ENCODE measurements around the gene TRIM15. TPM values are rescaled to one million over a fixed set of nuclear protein-coding genes. Genes with fewer than 3 reads are reported as not detected.

Gene TRIM15
- total RNA-seq, 1 donor from 2014 or later, result not detected

- TF ChIP-seq, protein P1, sequence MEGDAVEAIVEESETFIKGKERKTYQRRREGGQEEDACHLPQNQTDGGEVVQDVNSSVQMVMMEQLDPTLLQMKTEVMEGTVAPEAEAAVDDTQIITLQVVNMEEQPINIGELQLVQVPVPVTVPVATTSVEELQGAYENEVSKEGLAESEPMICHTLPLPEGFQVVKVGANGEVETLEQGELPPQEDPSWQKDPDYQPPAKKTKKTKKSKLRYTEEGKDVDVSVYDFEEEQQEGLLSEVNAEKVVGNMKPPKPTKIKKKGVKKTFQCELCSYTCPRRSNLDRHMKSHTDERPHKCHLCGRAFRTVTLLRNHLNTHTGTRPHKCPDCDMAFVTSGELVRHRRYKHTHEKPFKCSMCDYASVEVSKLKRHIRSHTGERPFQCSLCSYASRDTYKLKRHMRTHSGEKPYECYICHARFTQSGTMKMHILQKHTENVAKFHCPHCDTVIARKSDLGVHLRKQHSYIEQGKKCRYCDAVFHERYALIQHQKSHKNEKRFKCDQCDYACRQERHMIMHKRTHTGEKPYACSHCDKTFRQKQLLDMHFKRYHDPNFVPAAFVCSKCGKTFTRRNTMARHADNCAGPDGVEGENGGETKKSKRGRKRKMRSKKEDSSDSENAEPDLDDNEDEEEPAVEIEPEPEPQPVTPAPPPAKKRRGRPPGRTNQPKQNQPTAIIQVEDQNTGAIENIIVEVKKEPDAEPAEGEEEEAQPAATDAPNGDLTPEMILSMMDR (IDR thresholded peaks at IDR 0.05; ENCODE audit: insufficient read depth, low read length, poor library complexity, severe bottlenecking), result no peak
- no peaks in the 10 kb centered on the region for H3K36me3 ChIP-seq (ENCODE audit: control insufficient read depth, insufficient read depth, low read length)
- no peak for DNase-seq (ENCODE audit: low read depth)
Measured at GRCh38 chr6:30204116-30204515, 40.8 kb downstream of the TRIM15 start.

DNA sequence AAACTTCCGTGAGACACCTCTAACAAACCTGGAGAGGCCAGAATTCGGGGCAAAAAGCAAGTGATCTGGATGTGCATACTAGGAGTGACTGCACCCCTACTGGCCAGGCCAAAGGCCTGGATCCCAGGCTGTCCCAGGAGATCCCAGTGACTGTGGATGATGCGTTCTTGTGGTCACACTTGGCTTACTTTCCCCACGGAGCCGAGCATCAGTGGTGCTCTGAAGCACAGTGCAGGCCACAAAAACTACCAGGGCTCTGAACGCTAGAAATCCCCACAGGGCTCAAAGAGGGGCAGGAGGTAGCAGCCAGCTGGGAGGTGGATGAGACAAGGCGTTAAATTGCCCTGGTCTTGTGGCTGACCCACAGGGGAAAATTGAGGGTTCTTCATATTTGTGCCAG is 42.8 kb downstream of the TRIM15 start:
- no peaks in the 10 kb centered on the region for H3K36me3 ChIP-seq (ENCODE audit: control insufficient read depth, insufficient read depth, low read length)
- TF ChIP-seq, protein P1 (IDR thresholded peaks at IDR 0.05; ENCODE audit: insufficient read depth, low read length, poor library complexity, severe bottlenecking), result no peak
- no peaks in the 10 kb centered on the region for H3K27me3 ChIP-seq (ENCODE audit: control insufficient read depth, insufficient read depth, low read length)
- H3K4me3 ChIP-seq (ENCODE audit: low read depth, low read length), result no peak overlapping the region
- no peak for DNase-seq (ENCODE audit: low read depth)

More at GRCh38 chr6:30204116-30204515, 40.8 kb downstream of the TRIM15 start:
- Histone ChIP-seq H3K4me3 (ENCODE audit: low read depth, low read length) (no peak overlapping the region), H3K27me3 (ENCODE audit: control insufficient read depth, insufficient read depth, low read length) (no peaks in the 10 kb centered on the region)

- TF ChIP-seq, protein P1 (IDR thresholded peaks at IDR 0.05; ENCODE audit: insufficient read depth, low read length, poor library complexity, severe bottlenecking), result no peak
- H3K36me3 ChIP-seq (ENCODE audit: control insufficient read depth, insufficient read depth, low read length), result no peaks in the 10 kb centered on the region
- DNase-seq (ENCODE audit: low read depth), result no peak
- no peaks in the 10 kb centered on the region for H3K27me3 ChIP-seq (ENCODE audit: control insufficient read depth, insufficient read depth, low read length)
- H3K4me3 ChIP-seq (ENCODE audit: low read depth, low read length), result no peak overlapping the region
Measured at GRCh38 chr6:30206799-30207618, 43.7 kb downstream of the TRIM15 start.

DNA sequence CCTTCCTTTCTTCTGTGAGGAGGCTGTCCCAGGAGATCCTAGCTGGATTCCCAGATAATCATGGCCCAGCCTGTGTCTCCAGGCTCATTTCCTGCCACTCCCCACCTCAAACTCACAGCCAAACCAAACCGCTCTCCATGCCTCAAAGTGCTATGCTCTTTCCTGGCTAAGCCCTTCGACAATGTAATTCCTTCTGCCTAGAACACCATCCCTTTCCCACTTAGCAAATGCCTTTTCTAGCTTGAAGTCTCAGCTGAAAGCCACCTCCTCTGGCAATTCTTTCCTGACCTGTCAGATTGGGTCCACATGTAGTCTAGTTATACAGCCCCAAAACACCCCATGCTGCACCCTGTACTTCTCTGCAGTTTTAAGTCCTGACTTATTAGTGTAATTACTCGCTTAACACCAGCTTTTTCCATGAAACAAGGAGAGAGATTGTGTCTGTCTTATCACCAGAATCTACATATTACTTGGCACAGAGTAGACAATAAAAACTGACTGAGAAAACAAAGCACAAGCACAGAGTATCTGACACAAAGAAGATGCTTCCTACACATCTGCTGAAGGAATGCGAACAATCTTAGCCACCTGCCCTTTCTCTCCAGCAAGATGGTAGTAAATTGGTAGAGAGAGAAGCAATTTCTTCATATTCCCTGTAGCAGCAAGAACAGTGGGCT is 44.4 kb downstream of the TRIM15 start:
- no peak for DNase-seq (ENCODE audit: low read depth)
- TF ChIP-seq, protein P1 (IDR thresholded peaks at IDR 0.05; ENCODE audit: insufficient read depth, low read length, poor library complexity, severe bottlenecking), result no peak
- Histone ChIP-seq H3K27me3 (ENCODE audit: control insufficient read depth, insufficient read depth, low read length) (no peaks in the 10 kb centered on the region), H3K4me3 (ENCODE audit: low read depth, low read length) (no peak overlapping the region), H3K36me3 (ENCODE audit: control insufficient read depth, insufficient read depth, low read length) (no peaks in the 10 kb centered on the region)

- TF ChIP-seq, protein P1 (IDR thresholded peaks at IDR 0.05; ENCODE audit: insufficient read depth, low read length, poor library complexity, severe bottlenecking), result no peak
- Histone ChIP-seq H3K4me3 (ENCODE audit: low read depth, low read length) (no peak overlapping the region), H3K27me3 (ENCODE audit: control insufficient read depth, insufficient read depth, low read length) (no peaks in the 10 kb centered on the region), H3K36me3 (ENCODE audit: control insufficient read depth, insufficient read depth, low read length) (no peaks in the 10 kb centered on the region)
- no peak for DNase-seq (ENCODE audit: low read depth)
Measured at GRCh38 chr6:30211306-30211705, 48.0 kb downstream of the TRIM15 start.
